22Rv1 (cell line): Measurements from ENCODE around the gene PTK7.

Experiments used
- CTCF ChIP-seq: fragments of 450-650 bp; IDR thresholded peaks from 2 replicates; pipeline ENCODE4 v1.5.1; 2017; ENCODE audit warnings: mild to moderate bottlenecking
- ZFX ChIP-seq: fragments of 450-650 bp; IDR thresholded peaks from 2 replicates; pipeline ENCODE4 v1.6.1; 2017; ENCODE audit warnings: antibody characterized with exemption, borderline replicate concordance

GRCh38 chr6:43143235-43144128 is 67.4 kb downstream of the PTK7 start:
- TF ChIP-seq CTCF: peak; percentile 97
- no peak for TF ChIP-seq ZFX
